Naive thymus-derived CD4-positive, alpha-beta T cell (primary cell): ENCODE measurements around the gene COL17A1. TPM values are rescaled to one million over a fixed set of nuclear protein-coding genes. Genes with fewer than 3 reads are reported as not detected.

Source experiments
- ATAC-seq: fragments of 150-1000 bp; cut with Tn5 transposase; 2 replicates; pipeline ENCODE4 v1.10.0; 2021; ENCODE audit warnings: mild to moderate bottlenecking, moderate library complexity
- CTCF ChIA-PET: fragments of 350-600 bp; sonication (Branson Sonifier 250); formaldehyde crosslinking; loops from one replicate; lab custom pipeline; 2021; ENCODE audit warnings: antibody characterized with exemption; lab: Charles Lee
- POLR2A ChIA-PET: fragments of 350-600 bp; sonication (Branson Sonifier 250); formaldehyde crosslinking; loops from one replicate; lab custom pipeline; 2021; ENCODE audit warnings: antibody characterized with exemption, inconsistent platforms; lab: Charles Lee
- DNase-seq, 9 donors: peaks; one replicate each; pipeline versions ENCODE4 v3.0.0 to v3.0.0-alpha.2; 2020 to 2022; ENCODE audit warnings: mixed read lengths in 1 of 9
- H3K27ac ChIP-seq: one replicate; pipeline ENCODE4 v1.7.0; 2013; ENCODE audit warnings: mild to moderate bottlenecking, low read depth, low read length, moderate library complexity
- H3K27me3 ChIP-seq, 2 donors: one replicate each; pipeline ENCODE4 v1.7.0; 2013; ENCODE audit warnings: low read length in 2 of 2, mild to moderate bottlenecking in 2 of 2, moderate library complexity in 2 of 2; ENCODE audit not compliant: control insufficient read depth in 2 of 2, insufficient read depth in 2 of 2
- H3K36me3 ChIP-seq, 3 experiments: 1 replicate in 2 of 3; 2 replicates in 1 of 3; pipeline ENCODE4 v1.7.0; 2013; ENCODE audit warnings: low read length in 3 of 3, mild to moderate bottlenecking in 3 of 3, moderate library complexity in 1 of 3; ENCODE audit not compliant: insufficient read depth in 3 of 3, control insufficient read depth in 2 of 3
- H3K4me1 ChIP-seq, 2 donors: one replicate each; pipeline ENCODE4 v1.7.0; 2013; ENCODE audit warnings: low read length in 2 of 2, mild to moderate bottlenecking in 2 of 2, moderate library complexity in 1 of 2; ENCODE audit not compliant: control insufficient read depth in 2 of 2, insufficient read depth in 2 of 2
- H3K4me3 ChIP-seq: 2 replicates; pipeline ENCODE4 v1.7.0; 2013; ENCODE audit warnings: mild to moderate bottlenecking, low read length
- H3K9me3 ChIP-seq, 3 experiments: 1 replicate in 2 of 3; 2 replicates in 1 of 3; pipeline ENCODE4 v1.7.0; 2013; ENCODE audit warnings: low read length in 3 of 3; ENCODE audit not compliant: control insufficient read depth in 2 of 3
- H3K27ac Mint-ChIP-seq, 9 donors: one replicate each; pipeline ENCODE4 v1.8.0; 2020 to 2022; ENCODE audit warnings: mixed read lengths in 9 of 9, mild to moderate bottlenecking in 8 of 9, moderate library complexity in 5 of 9, inconsistent platforms in 2 of 9
- H3K27me3 Mint-ChIP-seq, 5 donors: one replicate each; pipeline ENCODE4 v1.8.0; 2021 to 2022; ENCODE audit warnings: mixed read lengths in 5 of 5, mild to moderate bottlenecking in 1 of 5
- H3K36me3 Mint-ChIP-seq, 5 donors: one replicate each; pipeline ENCODE4 v1.8.0; 2020 to 2022; ENCODE audit warnings: mixed read lengths in 5 of 5, mild to moderate bottlenecking in 3 of 5, inconsistent platforms in 1 of 5
- H3K4me1 Mint-ChIP-seq, 7 donors: one replicate each; pipeline ENCODE4 v1.8.0; 2020 to 2022; ENCODE audit warnings: mixed read lengths in 7 of 7, mild to moderate bottlenecking in 3 of 7, inconsistent platforms in 1 of 7
- H3K4me3 Mint-ChIP-seq, 10 donors: one replicate each; pipeline ENCODE4 v1.8.0; 2020 to 2022; ENCODE audit warnings: mild to moderate bottlenecking in 10 of 10, mixed read lengths in 10 of 10, moderate library complexity in 6 of 10, inconsistent platforms in 2 of 10
- H3K9me3 Mint-ChIP-seq, 11 donors: one replicate each; pipeline ENCODE4 v1.8.0; 2020 to 2022; ENCODE audit warnings: mixed read lengths in 11 of 11, mild to moderate bottlenecking in 4 of 11, inconsistent platforms in 1 of 11, moderate library complexity in 1 of 11
- intact Hi-C, 2 donors: fragments of 100-400 bp; cut with micrococcal nuclease; formaldehyde crosslinking; loops; one replicate each; pipeline ENCODE4 v1.15.1; 2023
- polyA plus RNA-seq, 2 donors: library from polyadenylated mRNA; unstranded; fragments of 300-500 nt; fragmentation: Illumina TruSeq; gene quantifications; one replicate each; pipeline ENCODE4 v1.2.3, GENCODE V29; 2021
- total RNA-seq, 6 experiments: library from RNA in 5 of 6; stranded (reverse) in 5 of 6; gene quantifications; 1 replicate in 5 of 6; 2 replicates in 1 of 6; pipeline ENCODE4 v1.2.3 and lab custom pipeline; 2021 to 2026

COL17A1 gene
- total and polyA plus RNA-seq, 7 experiments from 2014 or later = not detected

DNA sequence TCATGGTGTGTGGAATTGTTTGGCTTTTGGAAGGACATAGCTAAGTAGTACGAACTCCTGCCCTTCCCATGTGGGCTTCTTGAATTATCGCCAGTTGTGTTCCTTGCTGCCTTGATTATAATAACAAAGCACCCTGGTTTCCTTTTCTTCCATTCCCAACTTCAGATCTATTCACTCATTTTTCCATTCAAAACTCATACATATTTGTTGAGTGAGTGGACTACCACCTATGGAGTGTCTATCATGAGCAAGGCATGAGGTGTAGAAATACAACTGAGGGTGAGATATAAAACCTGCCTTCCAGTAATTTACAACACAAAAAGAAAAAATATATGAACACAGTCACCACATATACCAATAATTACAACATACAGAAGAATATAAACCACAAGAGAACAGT, 4.9 kb upstream of the COL17A1 start:
- Histone ChIP-seq H3K4me3 (no peak overlapping the region), H3K27ac (no peak overlapping the region), H3K9me3 (no peaks in the 10 kb centered on the region), H3K36me3 (no peaks in the 10 kb centered on the region), H3K4me1 (no peaks in the 10 kb centered on the region), H3K27me3 (no peaks in the 10 kb centered on the region)
- H3K27me3 Mint-ChIP-seq = peaks cover 0 to 11% (median 3%) of the 10 kb centered on the region in 5 donors
- POLR2A ChIA-PET = no interaction called here
- DNase-seq (no peak), ATAC-seq (no peak)
- peaks cover 0 to 2% (median 0%) of the 10 kb centered on the region in 7 donors for H3K4me1 Mint-ChIP-seq
- H3K9me3 Mint-ChIP-seq = no peaks in the 10 kb centered on the region
- intact Hi-C loops = no loop called here
- H3K4me3 Mint-ChIP-seq = no peak overlapping the region
- no peak overlapping the region for H3K27ac Mint-ChIP-seq
- no peaks in the 10 kb centered on the region for H3K36me3 Mint-ChIP-seq
- CTCF ChIA-PET = interaction anchor here (0.7 kb wide), 1 partner anchor 12 kb away, joined by 3 read pairs; no protein-coding TSS in a partner anchor

GRCh38 chr10:104089621-104090020, 3.9 kb upstream of the COL17A1 start:
- no peaks in the 10 kb centered on the region for H3K27me3 ChIP-seq
- POLR2A ChIA-PET = interaction anchor here (1.1 kb wide), 1 partner anchor 31 kb away, joined by 3 read pairs; no protein-coding TSS in a partner anchor
- peaks cover 0 to 20% (median 3%) of the 10 kb centered on the region in 5 donors for H3K27me3 Mint-ChIP-seq

DNA sequence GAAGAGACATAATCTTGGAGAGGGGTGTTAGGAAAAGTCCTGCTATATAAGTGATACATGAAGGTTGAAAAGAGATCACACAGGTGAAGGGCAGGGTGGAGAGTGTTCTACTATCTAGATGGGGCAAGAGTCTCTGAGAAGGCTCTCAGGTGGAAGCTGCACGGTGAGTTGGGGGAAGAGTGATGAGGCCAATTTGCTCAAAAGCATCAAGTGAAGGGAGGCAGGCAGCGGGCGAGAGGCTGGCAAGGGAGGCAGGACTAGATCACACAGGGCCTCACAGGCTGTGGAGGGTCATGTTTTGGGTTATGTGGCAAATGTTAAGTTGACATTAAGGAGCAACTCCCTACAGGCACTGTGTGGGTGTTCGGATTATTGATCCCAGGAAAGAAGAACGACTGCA, 2.6 kb upstream of the COL17A1 start:
- peak overlapping the region in 1 of 9 donors; percentile 60 for H3K27ac Mint-ChIP-seq
- CTCF ChIA-PET = no interaction called here
- ATAC-seq = no peak

More at GRCh38 chr10:104089621-104090020, 3.9 kb upstream of the COL17A1 start:
- Mint-ChIP-seq H3K36me3 (no peaks in the 10 kb centered on the region), H3K27ac (no peak overlapping the region), H3K9me3 (no peaks in the 10 kb centered on the region), H3K4me1 (peaks cover 0 to 3% (median 0%) of the 10 kb centered on the region in 7 donors), H3K4me3 (no peak overlapping the region)
- intact Hi-C loops = no loop called here
- CTCF ChIA-PET = no interaction called here
- no peaks in the 10 kb centered on the region for H3K36me3 ChIP-seq
- ATAC-seq (no peak), DNase-seq (no peak)
- H3K9me3 ChIP-seq = no peaks in the 10 kb centered on the region
- H3K4me3 ChIP-seq = no peak overlapping the region
- H3K4me1 ChIP-seq = no peaks in the 10 kb centered on the region
- no peak overlapping the region for H3K27ac ChIP-seq

GRCh38 chr10:104084482-104085142, 1.1 kb downstream of the COL17A1 start:
- Histone ChIP-seq H3K27ac (no peak overlapping the region), H3K27me3 (no peaks in the 10 kb centered on the region), H3K9me3 (no peaks in the 10 kb centered on the region), H3K36me3 (no peaks in the 10 kb centered on the region), H3K4me1 (no peaks in the 10 kb centered on the region), H3K4me3 (no peak overlapping the region)
- DNase-seq (no peak), ATAC-seq (no peak)
- no peaks in the 10 kb centered on the region for H3K9me3 Mint-ChIP-seq
- intact Hi-C loops = loop anchor here in 1 of 2 donors (5.0 kb wide), 1 partner anchor 38 kb away; the partner anchor contains the start of gene SFR1
- no peak overlapping the region for H3K4me3 Mint-ChIP-seq
- POLR2A ChIA-PET = interaction anchor here (1.0 kb wide), 1 partner anchor 37 kb away, joined by 4 read pairs; no protein-coding TSS in a partner anchor
- CTCF ChIA-PET = interaction anchor here (0.7 kb wide), 1 partner anchor 38 kb away, joined by 3 read pairs; the partner anchor contains the start of gene SFR1
- H3K4me1 Mint-ChIP-seq = peaks cover 0 to 3% (median 0%) of the 10 kb centered on the region in 7 donors
- peaks cover 0 to 23% (median 0%) of the 10 kb centered on the region in 5 donors for H3K27me3 Mint-ChIP-seq
- no peak overlapping the region for H3K27ac Mint-ChIP-seq
- H3K36me3 Mint-ChIP-seq = no peaks in the 10 kb centered on the region

More for the DNA sequence above, 2.6 kb upstream of the COL17A1 start:
- H3K4me1 ChIP-seq = no peaks in the 10 kb centered on the region
- DNase-seq = no peak
- Mint-ChIP-seq H3K27me3 (peaks cover 0 to 20% (median 3%) of the 10 kb centered on the region in 5 donors), H3K36me3 (no peaks in the 10 kb centered on the region), H3K4me1 (peaks cover 0 to 3% (median 0%) of the 10 kb centered on the region in 7 donors), H3K9me3 (no peaks in the 10 kb centered on the region), H3K4me3 (peak overlapping the region in 1 of 10 donors; percentile 1)
- intact Hi-C loops = no loop called here
- H3K9me3 ChIP-seq = no peaks in the 10 kb centered on the region
- H3K27me3 ChIP-seq = no peaks in the 10 kb centered on the region
- H3K4me3 ChIP-seq = no peak overlapping the region
- H3K27ac ChIP-seq = no peak overlapping the region
- no peaks in the 10 kb centered on the region for H3K36me3 ChIP-seq
- POLR2A ChIA-PET = interaction anchor here (1.0 kb wide), 1 partner anchor 19 kb away, joined by 4 read pairs; no protein-coding TSS in a partner anchor

DNA sequence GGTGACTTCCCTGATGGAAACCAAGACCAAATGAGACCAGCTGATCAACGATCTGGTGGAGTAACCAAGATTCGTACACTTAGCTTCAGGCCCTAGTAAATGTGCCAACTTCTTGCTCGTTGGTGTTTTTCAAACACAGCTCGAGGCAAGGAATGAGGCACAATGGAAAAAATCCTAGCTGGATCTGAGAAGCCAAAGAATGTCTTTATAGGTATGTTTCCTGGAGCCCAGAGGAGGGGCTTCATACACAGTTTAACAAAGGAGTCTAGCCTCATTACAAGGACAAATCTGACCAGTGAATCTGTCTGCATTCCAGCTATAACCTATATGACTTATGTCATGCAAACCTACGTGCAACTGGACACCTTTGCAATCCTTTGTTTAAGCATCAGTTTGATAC, 3.7 kb downstream of the COL17A1 start:
- Mint-ChIP-seq H3K36me3 (no peaks in the 10 kb centered on the region), H3K4me1 (peaks cover 0 to 5% (median 0%) of the 10 kb centered on the region in 7 donors), H3K27ac (no peak overlapping the region), H3K27me3 (peaks cover 0 to 27% (median 0%) of the 10 kb centered on the region in 5 donors), H3K9me3 (no peaks in the 10 kb centered on the region), H3K4me3 (no peak overlapping the region)
- H3K27ac ChIP-seq = no peak overlapping the region
- H3K36me3 ChIP-seq = no peaks in the 10 kb centered on the region
- intact Hi-C loops = loop anchor here in 1 of 2 donors (5.0 kb wide), 1 partner anchor 40 kb away; the partner anchor contains the start of gene SFR1
- no peak for DNase-seq
- POLR2A ChIA-PET = interaction anchor here (1.5 kb wide), 1 partner anchor 10 kb away, joined by 4 read pairs; no protein-coding TSS in a partner anchor
- ATAC-seq = no peak
- H3K27me3 ChIP-seq = no peaks in the 10 kb centered on the region
- H3K9me3 ChIP-seq = no peaks in the 10 kb centered on the region
- H3K4me3 ChIP-seq = no peak overlapping the region
- CTCF ChIA-PET = interaction anchor here (0.5 to 1.2 kb wide), 5 partner anchors 191 to 650 kb away, joined by 3 to 7 read pairs (median 3); no protein-coding TSS in a partner anchor
- no peaks in the 10 kb centered on the region for H3K4me1 ChIP-seq

GRCh38 chr10:104080762-104081161, 4.9 kb downstream of the COL17A1 start:
- no peak overlapping the region for H3K4me3 Mint-ChIP-seq
- DNase-seq = peak in 5 of 9 donors; percentile 8 to 20 (median 12)
- H3K9me3 Mint-ChIP-seq = no peaks in the 10 kb centered on the region
- no peaks in the 10 kb centered on the region for H3K36me3 Mint-ChIP-seq
- Histone ChIP-seq H3K27me3 (no peaks in the 10 kb centered on the region), H3K4me1 (no peaks in the 10 kb centered on the region), H3K36me3 (no peaks in the 10 kb centered on the region), H3K4me3 (no peak overlapping the region), H3K27ac (no peak overlapping the region), H3K9me3 (no peaks in the 10 kb centered on the region)
- POLR2A ChIA-PET = interaction anchor here (0.5 to 1.5 kb wide), 3 partner anchors 9 to 181 kb away, joined by 3 to 4 read pairs (median 3); no protein-coding TSS in a partner anchor
- H3K4me1 Mint-ChIP-seq = peaks cover 0 to 4% (median 0%) of the 10 kb centered on the region in 7 donors
- peak; percentile 42 for ATAC-seq
- peaks cover 0 to 22% (median 0%) of the 10 kb centered on the region in 5 donors for H3K27me3 Mint-ChIP-seq
- CTCF ChIA-PET = interaction anchor here (1.2 to 1.6 kb wide), 3 partner anchors 9 to 207 kb away, joined by 3 to 5 read pairs (median 3); no protein-coding TSS in a partner anchor
- intact Hi-C loops = loop anchor here (1.0 to 5.0 kb wide), 4 partner anchors 42 to 367 kb away; partner anchors contain the start of gene SFR1 (in 1 of the 2)
- H3K27ac Mint-ChIP-seq = no peak overlapping the region
